Hepatocyte (in vitro differentiated cells): ENCODE measurements around the gene NFIA. TPM values are rescaled to one million over a fixed set of nuclear protein-coding genes. Genes with fewer than 3 reads are reported as not detected.

Source experiments
- DNase-seq: peaks from one replicate; pipeline ENCODE4 v3.0.0-alpha.2; 2016; ENCODE audit warnings: low spot score
- H2AFZ ChIP-seq: fragments of 200-600 bp; sonication (generic); 2 replicates; pipeline ENCODE4 v1.6.0; 2016; ENCODE audit warnings: antibody characterized with exemption, mild to moderate bottlenecking
- H3K27ac ChIP-seq: fragments of 200-600 bp; sonication (generic); 2 replicates; pipeline ENCODE4 v1.5.1; 2016; ENCODE audit warnings: mild to moderate bottlenecking
- H3K27me3 ChIP-seq: fragments of 200-600 bp; sonication (generic); 2 replicates; pipeline ENCODE4 v1.6.1; 2016
- H3K36me3 ChIP-seq: fragments of 200-600 bp; sonication (generic); replicated peaks from 2 replicates; pipeline ENCODE4 v1.5.1; 2016; ENCODE audit warnings: low read depth; ENCODE audit not compliant: insufficient read depth
- H3K4me1 ChIP-seq: fragments of 200-600 bp; sonication (generic); 2 replicates; pipeline ENCODE4 v1.5.1; 2016; ENCODE audit warnings: mild to moderate bottlenecking, moderate library complexity; ENCODE audit not compliant: insufficient read depth
- H3K4me2 ChIP-seq: fragments of 200-600 bp; sonication (generic); 2 replicates; pipeline ENCODE4 v1.6.0; 2016
- H3K4me3 ChIP-seq: fragments of 200-600 bp; sonication (generic); 2 replicates; pipeline ENCODE4 v1.5.1; 2016; ENCODE audit warnings: mild to moderate bottlenecking
- H3K79me2 ChIP-seq: fragments of 200-600 bp; sonication (generic); 2 replicates; pipeline ENCODE4 v1.6.0; 2017; ENCODE audit warnings: mild to moderate bottlenecking
- H3K9me2 ChIP-seq: fragments of 200-600 bp; sonication (generic); replicated peaks from 2 replicates; pipeline ENCODE4 v1.6.0; 2017; ENCODE audit warnings: mild to moderate bottlenecking; ENCODE audit not compliant: insufficient read depth
- H3K9me3 ChIP-seq: fragments of 200-600 bp; sonication (generic); 2 replicates; pipeline ENCODE4 v1.5.1; 2016; ENCODE audit warnings: low read depth, mild to moderate bottlenecking
- H4K20me1 ChIP-seq: fragments of 200-600 bp; sonication (generic); 2 replicates; pipeline ENCODE4 v1.6.0; 2016; ENCODE audit warnings: mild to moderate bottlenecking; ENCODE audit not compliant: insufficient read depth, poor library complexity, severe bottlenecking
- CTCF ChIP-seq: fragments of 200-600 bp; sonication (generic); IDR thresholded peaks from 2 replicates; pipeline ENCODE4 v1.5.1; 2016; ENCODE audit warnings: antibody characterized with exemption, mild to moderate bottlenecking; ENCODE audit not compliant: poor library complexity
- EZH2 ChIP-seq: fragments of 200-600 bp; sonication (generic); IDR thresholded peaks from 2 replicates; pipeline ENCODE4 v1.6.1; 2016; ENCODE audit warnings: antibody characterized with exemption, mild to moderate bottlenecking, borderline replicate concordance
- EZH2phosphoT487 ChIP-seq: fragments of 200-600 bp; sonication (generic); IDR thresholded peaks from one replicate; pipeline ENCODE4 v1.6.1; 2018; ENCODE audit warnings: antibody characterized with exemption, mild to moderate bottlenecking, low read depth, moderate library complexity; ENCODE audit not compliant: unreplicated experiment, severe bottlenecking
- WGBS: methylation state at CpG from one replicate; pipeline ENCODE4 v1.1.6; 2016; ENCODE audit warnings: low lambda C conversion rate; ENCODE audit errors: missing lambda C conversion rate; 5-methylcytosine and 5-hydroxymethylcytosine counted together
- polyA plus RNA-seq: library from polyadenylated mRNA; unstranded; fragments of >200 nt; fragmentation: Nextera tagmentation; extraction: Ambion mirVana; gene quantifications from 2 replicates; pipeline ENCODE4 v1.2.1, GENCODE V29; 2016
- total RNA-seq: library from RNA; depleted of rRNA; stranded (reverse); fragments of >200 nt; gene quantifications from 2 replicates; pipeline ENCODE4 v1.2.3, GENCODE V29; 2014

Gene NFIA
- total and polyA plus RNA-seq, 2 experiments from 2014 or later, result 15.1 to 18.2 TPM

DNA sequence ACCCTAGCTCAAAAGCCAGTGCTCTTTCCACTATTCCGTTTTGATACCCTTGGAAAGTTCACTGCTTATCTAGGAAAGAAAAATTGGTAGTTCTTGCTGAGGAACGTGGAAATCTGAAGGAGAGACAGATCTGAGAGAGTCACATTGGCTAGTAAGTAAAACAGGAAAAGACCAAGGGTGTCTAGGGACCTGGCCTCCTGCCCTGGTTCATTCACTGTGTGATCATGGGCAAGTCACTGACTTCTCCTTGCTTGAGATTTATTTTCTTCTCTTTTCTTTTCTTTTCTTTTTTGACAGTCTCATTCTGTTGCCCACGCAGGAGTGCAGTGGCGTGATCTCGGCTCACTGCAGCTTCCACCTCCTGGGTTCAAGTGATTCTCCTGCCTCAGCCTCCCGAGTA, 90.8 kb downstream of the NFIA start:
- H3K4me2 ChIP-seq, result no peak overlapping the region
- H3K4me3 ChIP-seq, result no peak overlapping the region
- no peaks in the 10 kb centered on the region for H3K27me3 ChIP-seq
- H3K9me3 ChIP-seq, result no peaks in the 10 kb centered on the region
- no peaks in the 10 kb centered on the region for H4K20me1 ChIP-seq
- no peak overlapping the region for H3K27ac ChIP-seq
- H3K36me3 ChIP-seq, result no peaks in the 10 kb centered on the region
- H2AFZ ChIP-seq, result no peak overlapping the region
- H3K4me1 ChIP-seq, result peaks cover 33% of the 10 kb centered on the region
- DNase-seq, result no peak
- 92% methylated on average over 6 of the region's 6 CpGs for WGBS
- H3K9me2 ChIP-seq, result no peaks in the 10 kb centered on the region
- H3K79me2 ChIP-seq, result peaks cover 64% of the 10 kb centered on the region
- TF ChIP-seq CTCF (no peak), EZH2phosphoT487 (no peak), EZH2 (no peak)

DNA sequence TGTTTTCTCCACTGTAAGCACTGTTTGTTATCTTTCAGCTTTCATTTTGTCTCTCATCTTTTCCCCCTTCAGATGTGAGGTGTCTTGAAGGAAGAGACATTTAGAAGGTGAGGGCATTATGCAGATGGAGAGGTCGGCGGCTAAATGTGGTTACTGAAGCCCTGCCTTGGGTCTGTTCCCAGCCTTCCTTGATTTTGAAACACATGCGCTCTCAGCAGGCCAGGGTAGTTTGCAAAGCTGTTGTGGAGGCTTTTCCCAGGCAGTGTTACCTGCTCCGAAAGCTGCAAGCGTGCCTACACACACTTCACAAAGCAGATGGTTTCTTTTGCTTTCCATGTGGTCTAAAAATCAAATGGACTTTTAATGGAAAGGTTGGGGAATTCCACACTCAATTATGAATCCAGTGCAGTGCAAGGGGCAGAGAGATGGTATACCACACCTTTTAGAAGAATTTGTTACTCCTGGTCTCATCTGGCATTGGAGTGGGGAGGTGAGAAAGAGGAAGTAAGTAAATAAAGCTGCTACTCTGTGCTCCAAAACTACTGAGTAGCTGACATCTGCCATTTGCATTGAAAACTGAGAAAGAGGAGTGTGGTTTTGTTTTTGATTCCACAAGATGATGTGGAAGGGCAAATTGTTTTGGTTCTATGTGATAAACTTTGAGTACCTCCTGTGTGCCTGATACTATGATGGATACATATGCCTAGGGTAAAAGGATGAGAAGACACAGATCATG, 91.9 kb downstream of the NFIA start:
- Histone ChIP-seq H4K20me1 (no peaks in the 10 kb centered on the region), H3K4me3 (no peak overlapping the region), H3K27ac (no peak overlapping the region), H3K9me2 (no peaks in the 10 kb centered on the region), H3K27me3 (no peaks in the 10 kb centered on the region), H3K4me2 (no peak overlapping the region), H3K79me2 (peaks cover 66% of the 10 kb centered on the region), H2AFZ (no peak overlapping the region), H3K4me1 (peaks cover 29% of the 10 kb centered on the region), H3K9me3 (no peaks in the 10 kb centered on the region), H3K36me3 (no peaks in the 10 kb centered on the region)
- 87% methylated on average over 5 of the region's 5 CpGs for WGBS
- TF ChIP-seq EZH2phosphoT487 (no peak), CTCF (no peak), EZH2 (no peak)
- DNase-seq, result no peak

DNA sequence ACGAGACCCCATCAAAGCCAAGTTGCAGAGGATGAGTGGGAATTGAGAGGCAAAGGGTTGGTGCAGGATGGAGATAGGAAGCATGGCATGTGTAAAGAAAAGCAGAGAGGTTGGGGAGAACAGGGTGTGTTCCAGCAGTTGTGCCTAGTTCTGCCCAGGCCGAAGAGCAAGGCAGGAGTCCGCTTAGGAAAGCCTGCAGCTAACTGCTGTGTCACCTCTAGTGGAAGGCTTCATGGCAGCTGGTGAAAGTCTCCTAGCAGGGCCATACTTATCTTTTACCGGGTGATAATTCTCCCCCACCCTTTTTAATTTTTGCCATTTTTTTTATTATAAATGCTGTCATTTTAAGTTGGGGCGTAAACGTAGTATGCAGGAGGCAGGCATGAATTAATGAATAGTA, 93.6 kb downstream of the NFIA start:
- DNase-seq, result no peak
- Histone ChIP-seq H3K27ac (no peak overlapping the region), H3K36me3 (no peaks in the 10 kb centered on the region), H3K9me3 (no peaks in the 10 kb centered on the region), H3K79me2 (peaks cover 65% of the 10 kb centered on the region), H3K4me3 (no peak overlapping the region), H3K4me1 (peaks cover 14% of the 10 kb centered on the region), H4K20me1 (no peaks in the 10 kb centered on the region), H3K9me2 (no peaks in the 10 kb centered on the region), H2AFZ (no peak overlapping the region), H3K27me3 (no peaks in the 10 kb centered on the region), H3K4me2 (no peak overlapping the region)
- TF ChIP-seq EZH2, result no peak
- no peak for TF ChIP-seq CTCF
- TF ChIP-seq EZH2phosphoT487, result no peak
- 70% methylated on average over 6 of the region's 6 CpGs for WGBS
